ENCODE results near the gene PFDN4. TPM values are rescaled to one million over a fixed set of nuclear protein-coding genes. Genes with fewer than 3 reads are reported as not detected.

The PFDN4 gene
- polyA plus RNA-seq (2012; ENCODE audit: missing spikeins), result 64.2 TPM

DNA sequence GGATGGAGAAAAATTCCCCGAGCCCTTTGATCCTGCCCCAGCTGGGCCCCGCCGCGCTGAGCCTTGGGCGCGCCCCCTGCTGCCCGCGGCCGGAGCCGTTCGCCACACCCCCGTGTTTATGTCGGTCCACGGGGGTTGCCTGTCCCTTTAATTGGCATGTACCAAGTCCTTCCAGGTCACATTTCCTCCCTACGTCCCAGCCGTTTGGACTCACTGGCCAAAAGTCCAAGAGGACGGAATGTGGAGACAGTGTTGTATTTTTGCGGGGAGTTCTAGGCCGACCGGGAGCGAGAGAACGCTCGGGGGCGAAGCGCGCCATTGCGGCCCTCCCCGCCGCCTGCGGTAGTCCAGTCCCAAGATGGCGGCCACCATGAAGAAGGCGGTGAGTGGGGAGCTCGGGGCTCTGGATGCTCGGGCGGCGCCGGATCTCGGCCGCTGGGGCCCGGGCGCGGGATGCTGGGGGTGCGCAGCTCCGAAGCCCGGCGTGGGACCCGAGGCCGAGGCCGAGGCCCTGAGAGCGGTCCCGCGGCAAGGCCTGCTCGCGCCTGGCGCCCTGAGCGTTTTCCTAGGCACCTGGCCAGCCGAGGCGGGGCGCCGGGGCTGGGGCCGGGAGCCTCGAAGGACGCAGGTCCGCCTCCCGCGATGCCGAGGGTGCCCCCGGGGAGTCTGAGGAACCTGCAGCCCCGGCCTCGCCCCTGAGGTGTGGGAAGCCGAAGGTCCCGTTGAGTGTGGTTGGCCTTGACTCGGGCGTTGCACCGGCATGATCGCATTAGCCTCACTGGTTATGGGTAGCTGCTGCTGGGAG is at the start of gene PFDN4:
TSS of gene PFDN4 (plus strand) at position 345 of the 805 bp plus-strand sequence. CDS start at position 359, 14 bp downstream.
- peak; percentile 79 for FAIRE-seq
- no peak for TF ChIP-seq POLR2AphosphoS5 (IDR thresholded peaks at IDR 0.05; ENCODE audit: low read depth, low read length)
- TF ChIP-seq TAF1 (IDR thresholded peaks at IDR 0.05; ENCODE audit: borderline replicate concordance, low read depth, low read length), result peak; percentile 68
- peak; percentile 68; the same call in 1 of the 2 replicates for TF ChIP-seq POLR2A (IDR thresholded peaks at IDR 0.05; ENCODE audit: low read depth, low read length)
- peak; percentile 81 for DNase-seq (ENCODE audit: insufficient read length)

DNA sequence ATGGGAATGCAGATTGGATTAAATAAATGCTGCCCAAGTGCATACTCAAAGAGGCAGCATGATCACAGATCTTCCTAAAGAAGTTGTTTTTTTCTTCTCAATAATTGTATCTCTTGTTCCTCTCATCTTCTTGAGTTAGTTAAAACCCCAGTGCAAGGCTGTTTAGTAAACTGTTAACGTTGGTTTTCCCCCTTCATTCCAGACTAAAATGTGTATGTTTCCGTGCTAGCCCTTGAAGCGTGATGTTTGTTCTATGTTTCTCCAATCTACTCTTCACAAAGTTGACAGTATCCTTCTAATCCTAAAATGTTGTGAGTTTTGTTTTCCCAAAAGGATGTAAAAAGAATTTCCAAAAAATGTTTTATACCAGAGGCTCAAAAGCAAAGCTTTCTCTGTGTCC is 49.7 kb upstream of the PFDN4 start:
- DNase-seq (ENCODE audit: insufficient read length) (no peak), FAIRE-seq (no peak)
- TF ChIP-seq POLR2AphosphoS5 (IDR thresholded peaks at IDR 0.05; ENCODE audit: low read depth, low read length) (no peak), TAF1 (IDR thresholded peaks at IDR 0.05; ENCODE audit: borderline replicate concordance, low read depth, low read length) (no peak), POLR2A (IDR thresholded peaks at IDR 0.05; ENCODE audit: low read depth, low read length) (no peak)

GRCh38 chr20:54158856-54159418 is 49.0 kb upstream of the PFDN4 start:
- TF ChIP-seq TAF1 (IDR thresholded peaks at IDR 0.05; ENCODE audit: borderline replicate concordance, low read depth, low read length) (no peak), POLR2AphosphoS5 (IDR thresholded peaks at IDR 0.05; ENCODE audit: low read depth, low read length) (no peak), POLR2A (IDR thresholded peaks at IDR 0.05; ENCODE audit: low read depth, low read length) (no peak)
- no peak for DNase-seq (ENCODE audit: insufficient read length)
- FAIRE-seq, result no peak

- DNase-seq (ENCODE audit: insufficient read length) (no peak), FAIRE-seq (no peak)
- TF ChIP-seq TAF1 (IDR thresholded peaks at IDR 0.05; ENCODE audit: borderline replicate concordance, low read depth, low read length) (no peak), POLR2AphosphoS5 (IDR thresholded peaks at IDR 0.05; ENCODE audit: low read depth, low read length) (no peak), POLR2A (IDR thresholded peaks at IDR 0.05; ENCODE audit: low read depth, low read length) (no peak)
Observed at GRCh38 chr20:54160065-54161007, 47.6 kb upstream of the PFDN4 start.

GRCh38 chr20:54161008-54161820 is 46.7 kb upstream of the PFDN4 start:
- TF ChIP-seq POLR2AphosphoS5 (IDR thresholded peaks at IDR 0.05; ENCODE audit: low read depth, low read length), result no peak
- DNase-seq (ENCODE audit: insufficient read length), result no peak
- FAIRE-seq, result no peak

DNA sequence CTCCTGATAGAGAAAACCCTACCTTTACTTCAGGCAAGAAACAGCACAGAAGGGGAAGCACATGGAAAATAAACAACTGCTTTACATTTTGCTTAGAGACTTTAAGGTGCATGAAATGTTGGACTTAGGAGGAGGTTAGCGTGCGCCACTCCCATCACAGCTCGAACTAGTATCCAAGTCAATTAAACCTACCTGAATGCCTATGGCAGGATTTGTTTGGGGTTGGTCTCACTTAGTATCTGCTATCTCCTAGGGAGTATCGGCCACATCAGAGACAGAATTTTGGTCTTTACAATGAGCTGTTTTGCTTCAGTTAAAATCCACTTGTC is 46.1 kb upstream of the PFDN4 start:
- FAIRE-seq (no peak), DNase-seq (ENCODE audit: insufficient read length) (no peak)
- TF ChIP-seq TAF1 (IDR thresholded peaks at IDR 0.05; ENCODE audit: borderline replicate concordance, low read depth, low read length) (no peak), POLR2A (IDR thresholded peaks at IDR 0.05; ENCODE audit: low read depth, low read length) (no peak), POLR2AphosphoS5 (IDR thresholded peaks at IDR 0.05; ENCODE audit: low read depth, low read length) (no peak)

- TF ChIP-seq TAF1 (IDR thresholded peaks at IDR 0.05; ENCODE audit: borderline replicate concordance, low read depth, low read length), result no peak
- TF ChIP-seq POLR2A (IDR thresholded peaks at IDR 0.05; ENCODE audit: low read depth, low read length), result no peak
- no peak for TF ChIP-seq POLR2AphosphoS5 (IDR thresholded peaks at IDR 0.05; ENCODE audit: low read depth, low read length)
- FAIRE-seq (no peak), DNase-seq (ENCODE audit: insufficient read length) (no peak)
Observed at GRCh38 chr20:54162378-54163009, 45.4 kb upstream of the PFDN4 start.

- DNase-seq (ENCODE audit: insufficient read length), result no peak
- TF ChIP-seq POLR2AphosphoS5 (IDR thresholded peaks at IDR 0.05; ENCODE audit: low read depth, low read length) (no peak), TAF1 (IDR thresholded peaks at IDR 0.05; ENCODE audit: borderline replicate concordance, low read depth, low read length) (no peak), POLR2A (IDR thresholded peaks at IDR 0.05; ENCODE audit: low read depth, low read length) (no peak)
- FAIRE-seq, result no peak
Observed at GRCh38 chr20:54163402-54163801, 44.5 kb upstream of the PFDN4 start.

DNA sequence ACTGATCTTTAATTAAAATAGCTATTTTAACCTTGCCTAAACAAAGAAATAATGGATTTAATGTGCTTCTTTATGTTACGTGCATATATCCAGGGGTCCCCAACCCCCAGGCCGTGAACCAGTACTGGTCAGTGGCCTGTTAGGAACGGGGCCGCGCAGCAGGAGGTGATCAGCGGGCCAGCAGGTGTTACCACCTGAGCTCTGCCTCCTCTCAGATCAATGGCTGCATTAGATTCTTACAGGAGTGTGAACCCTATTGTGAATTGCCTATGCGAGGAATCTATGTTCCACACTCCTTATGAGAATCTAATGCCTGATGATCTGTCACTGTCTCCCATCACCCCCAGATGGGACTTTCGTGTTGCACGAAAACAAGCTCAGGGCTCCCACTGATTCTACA is 42.9 kb upstream of the PFDN4 start:
- no peak for DNase-seq (ENCODE audit: insufficient read length)
- FAIRE-seq, result no peak
- TF ChIP-seq POLR2AphosphoS5 (IDR thresholded peaks at IDR 0.05; ENCODE audit: low read depth, low read length) (no peak), TAF1 (IDR thresholded peaks at IDR 0.05; ENCODE audit: borderline replicate concordance, low read depth, low read length) (no peak), POLR2A (IDR thresholded peaks at IDR 0.05; ENCODE audit: low read depth, low read length) (no peak)

GRCh38 chr20:54165803-54166202 is 42.1 kb upstream of the PFDN4 start:
- DNase-seq (ENCODE audit: insufficient read length) (no peak), FAIRE-seq (no peak)
- TF ChIP-seq POLR2A (IDR thresholded peaks at IDR 0.05; ENCODE audit: low read depth, low read length), result no peak
- no peak for TF ChIP-seq POLR2AphosphoS5 (IDR thresholded peaks at IDR 0.05; ENCODE audit: low read depth, low read length)
- no peak for TF ChIP-seq TAF1 (IDR thresholded peaks at IDR 0.05; ENCODE audit: borderline replicate concordance, low read depth, low read length)
